CD4-positive, alpha-beta T cell (primary cell): ENCODE results near the gene IQCF6. TPM values are rescaled to one million over a fixed set of nuclear protein-coding genes. Genes with fewer than 3 reads are reported as not detected.
"Not testable (repeated sequence)": the region's sequence is repeated elsewhere in the genome, so short reads cannot be mapped to it uniquely, and the experiment has no call there.

Source experiments
- ATAC-seq: fragments of 200-7000 bp; cut with Tn5 transposase; one replicate; pipeline ENCODE4 v1.10.0; 2022; ENCODE audit warnings: mild to moderate bottlenecking; ENCODE audit not compliant: poor library complexity
- CTCF ChIA-PET: fragments of 350-600 bp; sonication (Branson Sonifier 250); formaldehyde crosslinking; loops from one replicate; lab custom pipeline; 2021; ENCODE audit warnings: antibody characterized with exemption, inconsistent platforms; lab: Charles Lee
- POLR2A ChIA-PET: fragments of 350-600 bp; sonication (Branson Sonifier 250); formaldehyde crosslinking; loops from one replicate; lab custom pipeline; 2021; ENCODE audit warnings: antibody characterized with exemption, inconsistent platforms; lab: Charles Lee
- DNase-seq, 14 experiments: peaks; one replicate each; pipeline ENCODE4 v3.0.0-alpha.2; 2013 to 2020; ENCODE audit warnings: mixed read lengths in 2 of 14
- H3K27ac ChIP-seq, 2 donors: one replicate each; pipeline versions ENCODE4 v1.5.1 to v1.7.0; 2013; ENCODE audit warnings: low read length in 2 of 2, low read depth in 1 of 2, mild to moderate bottlenecking in 1 of 2
- H3K27me3 ChIP-seq, 2 experiments: 1 replicate in 1 of 2; 2 replicates in 1 of 2; pipeline versions ENCODE4 v1.6.1 to v1.7.0; 2013; ENCODE audit warnings: low read length in 2 of 2, control low read depth in 1 of 2, mild to moderate bottlenecking in 1 of 2, moderate library complexity in 1 of 2; ENCODE audit not compliant: insufficient read depth in 2 of 2, control insufficient read depth in 1 of 2
- H3K36me3 ChIP-seq: one replicate; pipeline ENCODE4 v1.6.1; 2013; ENCODE audit warnings: low read length, control low read depth; ENCODE audit not compliant: insufficient read depth
- H3K4me1 ChIP-seq: one replicate; pipeline ENCODE4 v1.6.1; 2013; ENCODE audit warnings: low read length, control low read depth; ENCODE audit not compliant: insufficient read depth
- H3K4me3 ChIP-seq: one replicate; pipeline ENCODE4 v1.5.1; 2013; ENCODE audit warnings: mild to moderate bottlenecking, low read length, moderate library complexity
- H3K9me3 ChIP-seq, 2 experiments: 1 replicate in 1 of 2; 2 replicates in 1 of 2; pipeline versions ENCODE4 v1.6.1 to v1.7.0; 2013; ENCODE audit warnings: low read length in 2 of 2, mild to moderate bottlenecking in 2 of 2, control low read depth in 1 of 2, moderate library complexity in 1 of 2; ENCODE audit not compliant: control insufficient read depth in 1 of 2, insufficient read depth in 1 of 2
- H3K27ac Mint-ChIP-seq: one replicate; pipeline ENCODE4 v1.8.0; 2020; ENCODE audit warnings: mixed read lengths
- H3K27me3 Mint-ChIP-seq: one replicate; pipeline ENCODE4 v1.8.0; 2021; ENCODE audit warnings: mixed read lengths
- H3K36me3 Mint-ChIP-seq: one replicate; pipeline ENCODE4 v1.8.0; 2021; ENCODE audit warnings: low read depth, mixed read lengths
- H3K4me1 Mint-ChIP-seq: one replicate; pipeline ENCODE4 v1.8.0; 2021; ENCODE audit warnings: low read depth, mixed read lengths
- H3K4me3 Mint-ChIP-seq: one replicate; pipeline ENCODE4 v1.8.0; 2020; ENCODE audit warnings: mild to moderate bottlenecking, mixed read lengths
- H3K9me3 Mint-ChIP-seq: one replicate; pipeline ENCODE4 v1.8.0; 2020; ENCODE audit warnings: mixed read lengths
- intact Hi-C, 2 experiments: fragments of 100-400 bp; cut with DNase I in 1 of 2; cut with micrococcal nuclease in 1 of 2; formaldehyde crosslinking; loops; one replicate each; pipeline versions ENCODE4 v1.15.1 to v1.9.0; 2023 to 2025; cut with DNase I, micrococcal nuclease
- total RNA-seq, 174 experiments: library from RNA in 2 of 174; stranded (reverse) in 2 of 174; gene quantifications; one replicate each; pipeline ENCODE4 v1.2.3 and lab custom pipeline; 2021 to 2026
- TF ChIP-seq, protein P1 (sequence below): fragments of 200-600 bp; IDR thresholded peaks from one replicate; pipeline ENCODE4 v1.8.0; 2022; ENCODE audit warnings: antibody characterized with exemption, mild to moderate bottlenecking

IQCF6 gene
- total RNA-seq, 2 experiments from 2014 or later, result not detected

DNA sequence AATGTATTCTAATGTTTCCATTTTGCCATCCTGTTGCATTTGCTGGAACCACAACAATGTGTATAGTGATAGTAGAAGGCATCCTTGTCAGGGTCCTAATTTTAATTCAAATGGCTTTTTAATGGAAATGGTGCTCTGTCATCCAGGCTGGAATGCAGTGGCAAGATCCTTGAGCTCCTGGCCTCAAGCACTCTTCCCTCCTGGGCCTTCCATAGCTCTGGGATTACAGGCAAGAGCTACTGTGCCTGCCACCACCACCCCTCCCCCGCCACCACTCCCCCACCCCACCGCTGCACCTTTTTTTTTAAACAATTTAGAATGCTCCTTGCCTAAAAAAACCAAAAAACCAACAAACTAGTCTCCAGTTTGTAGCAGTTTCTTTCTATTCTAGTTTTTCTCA lies 15.2 kb upstream of the IQCF6 start:
- TF ChIP-seq, protein P1, sequence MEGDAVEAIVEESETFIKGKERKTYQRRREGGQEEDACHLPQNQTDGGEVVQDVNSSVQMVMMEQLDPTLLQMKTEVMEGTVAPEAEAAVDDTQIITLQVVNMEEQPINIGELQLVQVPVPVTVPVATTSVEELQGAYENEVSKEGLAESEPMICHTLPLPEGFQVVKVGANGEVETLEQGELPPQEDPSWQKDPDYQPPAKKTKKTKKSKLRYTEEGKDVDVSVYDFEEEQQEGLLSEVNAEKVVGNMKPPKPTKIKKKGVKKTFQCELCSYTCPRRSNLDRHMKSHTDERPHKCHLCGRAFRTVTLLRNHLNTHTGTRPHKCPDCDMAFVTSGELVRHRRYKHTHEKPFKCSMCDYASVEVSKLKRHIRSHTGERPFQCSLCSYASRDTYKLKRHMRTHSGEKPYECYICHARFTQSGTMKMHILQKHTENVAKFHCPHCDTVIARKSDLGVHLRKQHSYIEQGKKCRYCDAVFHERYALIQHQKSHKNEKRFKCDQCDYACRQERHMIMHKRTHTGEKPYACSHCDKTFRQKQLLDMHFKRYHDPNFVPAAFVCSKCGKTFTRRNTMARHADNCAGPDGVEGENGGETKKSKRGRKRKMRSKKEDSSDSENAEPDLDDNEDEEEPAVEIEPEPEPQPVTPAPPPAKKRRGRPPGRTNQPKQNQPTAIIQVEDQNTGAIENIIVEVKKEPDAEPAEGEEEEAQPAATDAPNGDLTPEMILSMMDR, result no peak
- Histone ChIP-seq H3K36me3 (no peaks in the 10 kb centered on the region), H3K9me3 (no peaks in the 10 kb centered on the region), H3K27ac (no peak overlapping the region), H3K4me3 (no peak overlapping the region), H3K27me3 (no peaks in the 10 kb centered on the region), H3K4me1 (peaks cover 7% of the 10 kb centered on the region)
- Mint-ChIP-seq H3K36me3 (no peaks in the 10 kb centered on the region), H3K9me3 (no peaks in the 10 kb centered on the region), H3K27ac (no peak overlapping the region), H3K27me3 (no peaks in the 10 kb centered on the region), H3K4me3 (no peak overlapping the region), H3K4me1 (peaks cover 5% of the 10 kb centered on the region)
- ChIA-PET POLR2A (no interaction called here), CTCF (no interaction called here)
- intact Hi-C loops, result no loop called here
- DNase-seq (no peak), ATAC-seq (no peak)

DNA sequence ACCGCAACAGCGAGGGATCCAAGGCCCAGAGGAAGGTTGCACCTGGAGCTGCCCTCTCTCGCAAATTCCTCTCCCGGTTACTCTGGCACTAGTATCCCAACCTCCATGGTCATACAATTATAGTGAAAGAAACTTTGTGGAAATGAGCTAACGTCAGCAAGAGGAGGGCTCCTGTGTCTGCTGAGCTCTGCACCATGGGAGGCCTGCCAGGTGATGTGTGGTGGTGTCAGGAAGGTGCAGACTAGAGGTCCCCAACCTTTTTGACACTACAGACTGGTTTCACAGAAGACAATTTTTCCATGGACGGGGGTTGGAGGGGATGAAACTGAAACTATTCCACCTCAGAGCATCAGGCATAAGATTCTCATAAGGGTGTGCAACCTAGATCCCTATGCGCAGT lies 13.2 kb upstream of the IQCF6 start:
- no peak overlapping the region for H3K4me3 Mint-ChIP-seq
- H3K27me3 Mint-ChIP-seq, result no peaks in the 10 kb centered on the region
- no peak overlapping the region for H3K4me3 ChIP-seq
- no peaks in the 10 kb centered on the region for H3K27me3 ChIP-seq
- ChIA-PET POLR2A (no interaction called here), CTCF (no interaction called here)
- DNase-seq (no peak), ATAC-seq (no peak)
- H3K36me3 ChIP-seq, result no peaks in the 10 kb centered on the region
- H3K4me1 ChIP-seq, result peaks cover 7% of the 10 kb centered on the region
- TF ChIP-seq, protein P1, result no peak
- H3K4me1 Mint-ChIP-seq, result no peaks in the 10 kb centered on the region
- intact Hi-C loops, result no loop called here
- no peaks in the 10 kb centered on the region for H3K36me3 Mint-ChIP-seq
- no peak overlapping the region for H3K27ac ChIP-seq
- no peaks in the 10 kb centered on the region for H3K9me3 ChIP-seq
- no peak overlapping the region for H3K27ac Mint-ChIP-seq
- no peaks in the 10 kb centered on the region for H3K9me3 Mint-ChIP-seq

DNA sequence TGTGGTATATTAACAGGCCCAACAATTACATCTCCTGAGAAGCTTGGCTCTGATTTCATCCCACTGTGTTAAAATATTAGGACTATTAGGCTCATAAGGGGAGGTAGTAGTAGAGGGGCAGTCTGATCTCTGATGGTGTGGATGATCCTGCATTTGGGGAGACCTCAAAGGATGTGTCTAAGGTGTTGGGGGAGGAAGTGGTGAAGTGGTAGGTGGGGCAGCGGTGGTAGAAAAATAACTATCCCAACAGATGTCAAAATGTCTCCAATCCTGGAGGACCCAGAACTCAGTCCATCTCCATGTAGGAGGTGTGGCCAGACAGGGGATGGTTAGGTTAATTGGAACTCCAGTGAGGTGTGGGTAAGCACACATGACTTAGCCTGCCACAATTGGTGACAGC lies 10.4 kb upstream of the IQCF6 start:
- CTCF ChIA-PET, result no interaction called here
- H3K9me3 Mint-ChIP-seq, result no peaks in the 10 kb centered on the region

DNA sequence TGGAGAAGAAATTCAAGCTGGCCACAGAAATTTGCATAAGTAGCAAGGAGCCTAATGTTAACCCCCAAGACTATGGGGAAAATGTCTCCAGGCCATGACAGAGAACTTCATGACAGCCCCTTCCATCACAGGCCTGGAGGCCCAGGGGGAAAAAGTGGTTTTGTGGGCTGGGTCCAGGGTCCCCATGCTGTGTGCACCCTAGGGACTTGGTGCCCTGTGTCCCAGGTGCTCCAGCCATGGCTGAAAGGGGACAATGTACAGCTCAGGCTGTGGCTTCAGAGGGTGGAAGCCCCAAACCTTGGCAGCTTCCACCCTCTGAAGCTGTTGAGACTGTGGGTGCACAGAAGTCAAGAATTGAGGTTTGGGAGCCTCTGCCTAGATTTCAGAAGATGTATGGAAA lies 8.5 kb upstream of the IQCF6 start:
- H3K27ac ChIP-seq, CTCF ChIA-PET, H3K9me3 ChIP-seq, DNase-seq, intact Hi-C loops, H3K4me3 ChIP-seq, H3K27ac Mint-ChIP-seq, POLR2A ChIA-PET, H3K36me3 ChIP-seq, H3K27me3 ChIP-seq, H3K36me3 Mint-ChIP-seq, H3K4me1 Mint-ChIP-seq, H3K9me3 Mint-ChIP-seq, ATAC-seq, H3K4me3 Mint-ChIP-seq, H3K4me1 ChIP-seq: not testable (repeated sequence)
- H3K27me3 Mint-ChIP-seq, result peaks cover 16% of the 10 kb centered on the region

More for the DNA sequence above, 10.4 kb upstream of the IQCF6 start:
- H3K4me1 ChIP-seq, result peaks cover 5% of the 10 kb centered on the region
- POLR2A ChIA-PET, result no interaction called here
- H3K36me3 ChIP-seq, result no peaks in the 10 kb centered on the region
- no peaks in the 10 kb centered on the region for H3K9me3 ChIP-seq
- DNase-seq (peak in 1 of 14 experiments; percentile 11), ATAC-seq (no peak)
- no peak overlapping the region for H3K27ac Mint-ChIP-seq
- peaks cover 0 to 4% of the 10 kb centered on the region in 2 experiments for H3K27me3 ChIP-seq
- H3K27me3 Mint-ChIP-seq, result peaks cover 11% of the 10 kb centered on the region
- H3K36me3 Mint-ChIP-seq, result no peaks in the 10 kb centered on the region
- no peak overlapping the region for H3K4me3 ChIP-seq
- no peak overlapping the region for H3K27ac ChIP-seq
- TF ChIP-seq, protein P1, result no peak
- intact Hi-C loops, result no loop called here
- H3K4me3 Mint-ChIP-seq, result no peak overlapping the region
- no peaks in the 10 kb centered on the region for H3K4me1 Mint-ChIP-seq
